SH-SY5Y (cell line): ENCODE measurements around the gene ASCL1.

Source experiments
- GATA2 ChIP-seq: IDR thresholded peaks from 2 replicates; pipeline ENCODE4 v1.6.1; 2011; ENCODE audit warnings: mild to moderate bottlenecking, low read depth, low read length
- GATA3 ChIP-seq: IDR thresholded peaks from 2 replicates; pipeline ENCODE4 v1.6.1; 2011; ENCODE audit warnings: low read depth, mild to moderate bottlenecking, low read length, moderate library complexity

DNA sequence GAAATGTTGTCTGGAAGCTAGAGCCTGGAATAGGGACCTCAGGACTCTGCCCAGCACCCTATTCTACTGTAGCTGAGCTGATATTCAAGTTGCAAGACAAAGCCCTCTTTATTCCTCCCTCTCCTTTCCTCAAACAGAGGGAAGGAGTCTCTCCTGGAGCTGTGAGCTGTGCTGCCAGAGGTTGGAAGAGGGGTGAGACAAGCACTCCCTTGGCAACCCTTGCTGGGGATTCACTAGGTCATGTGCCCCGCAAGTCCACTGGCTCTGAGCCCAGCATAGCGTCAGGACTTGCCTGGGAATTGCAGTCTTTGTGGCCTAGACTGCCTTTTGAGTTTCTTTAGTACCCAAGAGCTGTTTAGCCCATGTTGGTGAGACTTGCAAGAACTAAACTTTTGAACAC, 11.4 kb upstream of the ASCL1 start:
- TF ChIP-seq GATA2, result no peak
- TF ChIP-seq GATA3, result no peak
